ENCODE results near the gene IPO13. TPM values are rescaled to one million over a fixed set of nuclear protein-coding genes. Genes with fewer than 3 reads are reported as not detected.

Gene IPO13
- total RNA-seq, 1 experiment from 2014 or later, result 24.2 TPM

DNA sequence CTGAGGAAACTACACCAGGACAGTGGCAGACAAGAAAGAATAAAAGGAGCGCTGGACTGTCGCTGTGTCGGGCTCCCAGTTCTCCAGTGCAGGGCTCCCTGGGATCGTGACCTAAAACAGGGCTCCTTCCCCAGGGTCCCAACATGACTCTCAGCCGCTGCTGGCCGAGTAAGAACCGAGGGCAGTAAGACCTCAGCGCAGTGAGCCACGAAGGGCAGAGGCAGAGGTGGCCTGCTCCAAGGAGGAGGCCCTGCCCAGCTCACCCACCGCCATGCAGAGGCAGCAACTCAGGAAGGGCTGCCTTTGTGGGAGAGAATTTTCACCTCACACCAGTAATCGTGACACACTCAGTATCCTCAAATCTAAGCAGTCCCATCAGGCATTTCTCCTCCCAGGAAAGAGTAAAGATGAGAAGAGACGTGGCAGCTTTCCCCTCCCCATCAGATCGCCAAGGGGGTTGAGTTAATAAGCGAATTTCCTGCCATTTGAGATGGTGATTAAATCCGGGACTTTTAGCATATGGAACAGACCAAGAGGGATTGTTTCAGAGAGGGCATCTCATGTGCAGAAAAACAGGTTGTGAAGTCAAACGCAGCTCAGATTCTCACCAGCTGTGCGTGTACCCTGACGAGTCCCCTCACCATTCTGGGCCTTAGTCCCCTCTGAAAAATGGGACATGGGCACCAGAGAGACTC, 32.9 kb upstream of the IPO13 start:
- Mint-ChIP-seq H3K27ac (ENCODE audit: unreplicated experiment) (no peak overlapping the region), H3K4me1 (ENCODE audit: low read depth, unreplicated experiment) (no peaks in the 10 kb centered on the region), H3K9me3 (ENCODE audit: low read depth, unreplicated experiment) (no peaks in the 10 kb centered on the region), H3K4me3 (ENCODE audit: low read depth, unreplicated experiment) (no peak overlapping the region), H3K27me3 (ENCODE audit: unreplicated experiment) (no peaks in the 10 kb centered on the region), H3K36me3 (ENCODE audit: insufficient read depth, unreplicated experiment) (no peaks in the 10 kb centered on the region)
- TF ChIP-seq, protein P1, sequence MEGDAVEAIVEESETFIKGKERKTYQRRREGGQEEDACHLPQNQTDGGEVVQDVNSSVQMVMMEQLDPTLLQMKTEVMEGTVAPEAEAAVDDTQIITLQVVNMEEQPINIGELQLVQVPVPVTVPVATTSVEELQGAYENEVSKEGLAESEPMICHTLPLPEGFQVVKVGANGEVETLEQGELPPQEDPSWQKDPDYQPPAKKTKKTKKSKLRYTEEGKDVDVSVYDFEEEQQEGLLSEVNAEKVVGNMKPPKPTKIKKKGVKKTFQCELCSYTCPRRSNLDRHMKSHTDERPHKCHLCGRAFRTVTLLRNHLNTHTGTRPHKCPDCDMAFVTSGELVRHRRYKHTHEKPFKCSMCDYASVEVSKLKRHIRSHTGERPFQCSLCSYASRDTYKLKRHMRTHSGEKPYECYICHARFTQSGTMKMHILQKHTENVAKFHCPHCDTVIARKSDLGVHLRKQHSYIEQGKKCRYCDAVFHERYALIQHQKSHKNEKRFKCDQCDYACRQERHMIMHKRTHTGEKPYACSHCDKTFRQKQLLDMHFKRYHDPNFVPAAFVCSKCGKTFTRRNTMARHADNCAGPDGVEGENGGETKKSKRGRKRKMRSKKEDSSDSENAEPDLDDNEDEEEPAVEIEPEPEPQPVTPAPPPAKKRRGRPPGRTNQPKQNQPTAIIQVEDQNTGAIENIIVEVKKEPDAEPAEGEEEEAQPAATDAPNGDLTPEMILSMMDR (IDR thresholded peaks at IDR 0.05; ENCODE audit: unreplicated experiment), result no peak
- BruUV-seq (replicated peaks), result no TSS peak
- intact Hi-C loops (cut with micrococcal nuclease; ENCODE audit: unreplicated experiment), result no loop called here
- DNase-seq, result no peak
- CTCF ChIA-PET, result interaction anchor here (0.5 to 0.7 kb wide), 2 partner anchors 134 to 190 kb away, joined by 3 to 5 read pairs; no protein-coding TSS in a partner anchor

DNA sequence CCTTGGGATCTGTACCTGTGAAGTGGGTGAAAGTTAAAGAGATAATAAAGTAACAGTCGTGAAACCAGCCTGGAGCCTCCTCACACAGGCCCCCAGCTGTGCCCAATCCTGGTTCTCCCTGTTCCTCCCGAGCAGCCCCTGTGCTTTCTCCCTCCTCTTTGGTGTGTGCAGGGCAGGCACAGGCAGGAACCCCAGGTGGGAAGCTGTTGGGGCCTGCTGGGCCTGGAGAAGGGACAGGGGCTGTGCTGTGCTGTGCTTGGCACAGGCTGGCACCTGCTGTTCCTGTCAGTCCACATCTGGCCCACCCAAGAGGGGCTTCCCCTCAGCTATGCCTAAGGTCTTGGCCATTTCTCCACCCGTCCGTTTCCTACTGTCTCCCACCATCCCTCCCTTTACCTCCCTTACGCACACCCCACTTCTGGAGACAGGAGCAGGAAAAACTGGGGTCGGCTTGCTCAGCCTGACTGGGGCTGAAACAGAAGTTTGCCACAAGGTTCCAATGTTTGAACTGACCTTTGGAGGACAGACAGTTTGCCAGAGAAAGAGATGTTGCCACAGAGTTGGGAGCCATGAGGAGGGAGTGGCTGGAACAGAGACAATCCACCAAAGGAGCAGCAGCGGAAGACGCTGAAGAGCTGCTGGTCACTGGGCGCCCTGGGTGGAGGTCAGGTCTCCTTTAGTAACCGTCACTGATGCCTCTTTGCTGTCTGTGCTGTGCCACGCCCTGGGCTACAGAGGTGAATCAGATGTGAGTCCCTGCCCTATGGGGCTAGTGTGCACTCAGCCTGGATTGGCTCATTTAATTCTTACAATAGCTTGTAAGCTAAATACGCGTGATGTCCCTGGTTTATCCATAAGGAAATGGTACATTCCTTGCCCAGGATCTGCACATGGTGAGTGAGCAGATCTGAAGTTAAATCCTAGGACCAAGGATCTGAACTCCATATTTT, 31.9 kb upstream of the IPO13 start:
- intact Hi-C loops (cut with micrococcal nuclease; ENCODE audit: unreplicated experiment), result no loop called here
- Mint-ChIP-seq H3K27me3 (ENCODE audit: unreplicated experiment) (no peaks in the 10 kb centered on the region), H3K9me3 (ENCODE audit: low read depth, unreplicated experiment) (no peaks in the 10 kb centered on the region), H3K36me3 (ENCODE audit: insufficient read depth, unreplicated experiment) (no peaks in the 10 kb centered on the region), H3K4me1 (ENCODE audit: low read depth, unreplicated experiment) (no peaks in the 10 kb centered on the region), H3K4me3 (ENCODE audit: low read depth, unreplicated experiment) (no peak overlapping the region), H3K27ac (ENCODE audit: unreplicated experiment) (no peak overlapping the region)
- CTCF ChIA-PET, result no interaction called here
- DNase-seq, result no peak
- TF ChIP-seq, protein P1 (IDR thresholded peaks at IDR 0.05; ENCODE audit: unreplicated experiment), result no peak
- BruUV-seq (replicated peaks), result no TSS peak

DNA sequence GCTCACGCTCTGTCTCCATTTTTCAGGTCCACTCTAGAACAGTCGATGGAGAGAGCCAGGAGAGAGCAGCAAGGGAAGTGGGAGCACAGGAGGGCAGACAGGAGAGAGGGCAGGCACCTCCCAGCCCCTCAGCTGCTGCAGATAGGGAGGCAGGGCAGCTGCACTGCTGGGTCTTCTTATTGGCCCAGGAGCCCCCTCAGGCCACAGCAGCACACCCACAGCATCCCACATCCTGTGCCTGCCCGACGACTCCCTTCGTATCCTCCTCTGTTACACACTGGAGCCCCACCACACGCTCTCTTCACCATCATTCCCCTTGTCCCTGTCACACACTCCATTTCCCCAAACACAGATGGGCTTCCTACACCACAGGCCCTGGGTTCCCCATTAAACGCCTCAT, 26.8 kb upstream of the IPO13 start:
- H3K4me1 Mint-ChIP-seq (ENCODE audit: low read depth, unreplicated experiment), result no peaks in the 10 kb centered on the region
- H3K9me3 Mint-ChIP-seq (ENCODE audit: low read depth, unreplicated experiment), result no peaks in the 10 kb centered on the region
- no peak overlapping the region for H3K27ac Mint-ChIP-seq (ENCODE audit: unreplicated experiment)
- no peak for DNase-seq
- CTCF ChIA-PET, result no interaction called here
- TF ChIP-seq, protein P1 (IDR thresholded peaks at IDR 0.05; ENCODE audit: unreplicated experiment), result no peak
- intact Hi-C loops (cut with micrococcal nuclease; ENCODE audit: unreplicated experiment), result no loop called here
- H3K27me3 Mint-ChIP-seq (ENCODE audit: unreplicated experiment), result no peaks in the 10 kb centered on the region
- H3K4me3 Mint-ChIP-seq (ENCODE audit: low read depth, unreplicated experiment), result no peak overlapping the region
- H3K36me3 Mint-ChIP-seq (ENCODE audit: insufficient read depth, unreplicated experiment), result no peaks in the 10 kb centered on the region
- no TSS peak for BruUV-seq (replicated peaks)

DNA sequence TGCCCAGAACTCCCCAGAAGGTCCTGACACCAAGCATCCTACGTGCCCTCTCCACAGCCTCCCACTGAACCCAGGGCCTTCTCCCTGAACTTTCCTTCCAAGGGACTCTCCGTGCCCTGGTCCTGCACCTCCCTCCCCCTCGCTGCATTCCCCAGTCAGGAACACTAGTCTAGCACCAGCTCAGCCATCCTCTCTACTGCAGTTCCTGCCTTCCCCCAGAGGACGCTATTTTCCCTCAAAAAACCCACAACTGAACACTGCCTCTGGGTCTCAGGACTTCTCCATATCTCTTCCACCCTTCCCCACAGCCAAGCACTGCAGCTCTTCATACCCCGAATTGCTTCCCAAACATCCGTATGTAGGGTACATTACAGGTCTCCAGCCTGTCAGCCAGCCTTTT, 25.7 kb upstream of the IPO13 start:
- Mint-ChIP-seq H3K4me3 (ENCODE audit: low read depth, unreplicated experiment) (no peak overlapping the region), H3K27ac (ENCODE audit: unreplicated experiment) (no peak overlapping the region), H3K9me3 (ENCODE audit: low read depth, unreplicated experiment) (no peaks in the 10 kb centered on the region), H3K4me1 (ENCODE audit: low read depth, unreplicated experiment) (no peaks in the 10 kb centered on the region), H3K36me3 (ENCODE audit: insufficient read depth, unreplicated experiment) (no peaks in the 10 kb centered on the region), H3K27me3 (ENCODE audit: unreplicated experiment) (no peaks in the 10 kb centered on the region)
- CTCF ChIA-PET, result no interaction called here
- intact Hi-C loops (cut with micrococcal nuclease; ENCODE audit: unreplicated experiment), result no loop called here
- TF ChIP-seq, protein P1 (IDR thresholded peaks at IDR 0.05; ENCODE audit: unreplicated experiment), result no peak
- no TSS peak for BruUV-seq (replicated peaks)
- DNase-seq, result no peak
